Stimulated activated CD8-positive, alpha-beta memory T cell treated with anti-CD3 and anti-CD28 coated beads, Interleukin-15, amount 100 ng/mL, for 48 hours (primary cell): Measurements from ENCODE around the gene CABP1.
"Not testable (repeated sequence)": the region's sequence is repeated elsewhere in the genome, so short reads cannot be mapped to it uniquely, and the experiment has no call there.

ENCODE experiments used
- DNase-seq, 2 donors: peaks; one replicate each; pipeline ENCODE4 v3.0.0-alpha.2; 2020; ENCODE audit warnings: low read depth in 2 of 2

CABP1 gene

GRCh38 chr12:120668091-120668867, 27.9 kb downstream of the CABP1 start:
- no peak for DNase-seq

DNA sequence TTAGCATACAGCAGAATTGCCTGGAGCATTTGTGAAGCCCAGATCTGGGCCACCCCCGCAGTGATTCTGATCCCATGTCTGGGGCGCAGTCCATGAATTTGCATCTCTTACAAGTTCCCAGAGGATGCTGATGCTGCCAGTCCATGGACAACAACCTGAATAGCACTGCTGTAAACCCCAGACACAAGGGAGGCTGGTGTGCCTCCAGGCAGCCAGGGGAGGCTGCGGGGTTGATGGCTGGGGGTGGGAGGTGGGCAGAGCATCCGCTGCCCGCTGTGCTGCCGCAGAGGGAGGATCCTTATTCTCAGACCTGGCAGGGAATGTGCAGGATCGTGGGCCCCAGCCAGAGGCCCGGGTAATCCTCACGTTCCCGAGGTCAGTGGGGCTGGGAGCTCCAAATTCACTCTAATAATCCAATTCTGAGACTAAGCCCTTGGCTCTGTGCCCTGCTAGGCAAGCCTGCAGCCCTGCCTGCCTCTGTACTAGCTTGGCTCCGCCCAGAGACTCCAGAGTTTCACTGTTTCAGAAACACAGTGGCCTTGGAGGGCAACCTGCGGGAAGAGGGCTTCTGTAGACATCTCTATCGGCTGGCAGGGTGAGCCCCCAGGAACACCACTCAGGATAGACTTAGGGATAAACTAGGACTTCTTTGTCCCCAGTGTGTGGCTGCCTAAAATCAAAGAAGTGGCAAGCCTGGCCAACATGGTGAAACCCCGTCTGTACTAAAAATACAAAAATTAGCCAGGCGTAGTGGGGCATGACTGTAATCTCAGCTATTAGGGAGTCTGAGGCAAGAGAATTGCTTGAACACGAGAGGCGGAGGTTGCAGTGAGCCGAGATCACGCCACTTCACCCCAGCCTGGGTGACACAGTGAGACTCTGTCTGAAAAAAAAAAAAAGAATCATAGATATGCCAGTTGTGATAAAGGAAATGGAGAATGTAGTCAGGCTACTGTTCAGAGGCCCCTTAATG, 28.7 kb downstream of the CABP1 start:
- DNase-seq: no peak

GRCh38 chr12:120670237-120670636, 29.8 kb downstream of the CABP1 start:
- not testable (repeated sequence) for DNase-seq

DNA sequence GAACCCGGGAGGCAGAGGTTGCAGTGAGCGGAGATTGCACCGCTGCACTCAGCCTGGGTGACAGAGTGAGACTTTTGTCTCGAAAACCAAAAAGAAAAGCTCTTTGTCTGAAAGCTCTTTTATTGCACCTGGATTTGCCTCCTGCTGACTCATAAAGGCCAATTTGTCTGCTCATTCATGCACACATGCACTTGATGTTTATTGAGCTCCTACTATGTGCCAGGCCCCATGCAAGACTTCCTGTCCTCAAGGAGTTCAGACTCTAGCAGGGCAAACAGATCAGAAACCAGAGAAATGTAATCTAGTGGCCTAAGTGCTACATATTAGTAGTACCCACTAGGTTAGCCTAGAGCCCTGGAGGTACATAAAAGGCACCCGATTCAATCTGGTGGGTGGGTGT, 30.2 kb downstream of the CABP1 start:
- no peak for DNase-seq

GRCh38 chr12:120674097-120674636, 33.7 kb downstream of the CABP1 start:
- no peak for DNase-seq

GRCh38 chr12:120677765-120678473, 37.5 kb downstream of the CABP1 start:
- peak in 1 of 2 donors; percentile 20 for DNase-seq

DNA sequence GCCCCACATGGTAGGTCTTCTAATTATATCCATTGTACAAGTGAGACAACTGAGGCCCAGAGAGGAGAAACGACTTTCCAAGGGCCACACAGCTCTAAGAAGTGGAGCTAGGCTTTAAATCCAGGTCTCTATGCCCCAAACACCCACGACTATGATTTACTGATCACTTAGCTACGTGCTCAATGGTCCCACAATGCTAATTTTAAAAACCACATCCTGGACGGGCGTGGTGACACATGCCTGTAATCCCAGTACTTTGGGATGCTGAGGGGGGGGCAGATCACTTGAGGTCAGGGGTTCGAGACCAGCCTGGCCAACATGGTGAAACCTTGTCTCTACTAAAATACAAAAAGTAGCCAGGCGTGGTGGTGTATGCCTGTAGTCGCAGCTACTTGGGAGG, 38.1 kb downstream of the CABP1 start:
- peak in 1 of 2 donors; percentile 3 for DNase-seq

DNA sequence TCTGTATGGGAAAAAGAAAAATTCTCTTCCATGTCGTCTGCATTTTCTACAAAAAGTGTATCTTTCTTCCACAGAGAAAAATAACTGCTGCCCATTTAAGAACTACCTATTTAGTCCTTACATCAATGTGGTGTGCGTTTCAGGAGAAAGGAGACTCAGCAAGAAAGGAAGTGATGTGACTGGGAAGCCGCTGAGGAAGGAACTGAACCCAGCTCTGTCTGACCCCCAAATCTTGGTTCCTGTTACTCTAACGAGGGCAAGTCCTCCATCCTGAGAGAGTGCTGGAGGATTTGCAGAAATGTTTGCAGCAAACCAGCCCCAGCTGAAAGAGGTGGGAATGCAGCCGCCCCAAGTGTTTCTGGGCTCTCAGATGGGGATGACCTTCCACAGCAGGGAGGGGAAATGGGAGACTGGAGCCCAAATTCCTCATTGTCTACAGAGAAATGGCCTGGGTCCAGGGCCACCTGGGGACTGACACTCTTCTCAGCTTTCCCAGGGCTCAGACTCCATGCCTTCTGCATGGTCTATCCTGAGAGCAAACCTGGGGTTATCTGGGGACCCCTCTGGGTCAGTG, 39.8 kb downstream of the CABP1 start:
- no peak for DNase-seq

DNA sequence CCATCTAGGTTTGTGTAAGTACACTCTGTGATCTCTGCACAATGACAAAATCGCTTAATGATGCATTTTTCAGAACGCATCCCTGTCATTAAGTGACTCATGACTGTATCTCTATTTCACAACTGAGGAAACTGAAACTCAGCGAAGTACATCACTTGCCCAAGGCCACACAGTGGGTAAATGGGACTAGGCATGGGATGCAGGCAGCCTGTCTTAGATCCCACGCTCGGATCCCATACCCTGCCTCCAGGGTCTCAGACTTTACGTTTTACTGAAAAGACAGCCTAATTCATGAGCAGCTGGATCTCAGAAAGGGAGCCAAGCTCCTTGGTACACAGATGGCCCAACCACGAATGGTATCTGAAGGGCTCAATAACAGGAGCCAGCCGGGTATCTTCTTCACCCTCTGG, 44.1 kb downstream of the CABP1 start:
- no peak for DNase-seq

GRCh38 chr12:120685522-120685921, 45.1 kb downstream of the CABP1 start:
- DNase-seq: no peak

GRCh38 chr12:120686151-120686689, 45.8 kb downstream of the CABP1 start:
- peak; percentile 96 to 97 for DNase-seq

- DNase-seq: peak; percentile 99
Measured at GRCh38 chr12:120686690-120687577, 46.5 kb downstream of the CABP1 start, which contains the start of gene MLEC. MLEC (plus strand) TSS chr12:120687149; CDS start chr12:120687297, 148 bp downstream.

DNA sequence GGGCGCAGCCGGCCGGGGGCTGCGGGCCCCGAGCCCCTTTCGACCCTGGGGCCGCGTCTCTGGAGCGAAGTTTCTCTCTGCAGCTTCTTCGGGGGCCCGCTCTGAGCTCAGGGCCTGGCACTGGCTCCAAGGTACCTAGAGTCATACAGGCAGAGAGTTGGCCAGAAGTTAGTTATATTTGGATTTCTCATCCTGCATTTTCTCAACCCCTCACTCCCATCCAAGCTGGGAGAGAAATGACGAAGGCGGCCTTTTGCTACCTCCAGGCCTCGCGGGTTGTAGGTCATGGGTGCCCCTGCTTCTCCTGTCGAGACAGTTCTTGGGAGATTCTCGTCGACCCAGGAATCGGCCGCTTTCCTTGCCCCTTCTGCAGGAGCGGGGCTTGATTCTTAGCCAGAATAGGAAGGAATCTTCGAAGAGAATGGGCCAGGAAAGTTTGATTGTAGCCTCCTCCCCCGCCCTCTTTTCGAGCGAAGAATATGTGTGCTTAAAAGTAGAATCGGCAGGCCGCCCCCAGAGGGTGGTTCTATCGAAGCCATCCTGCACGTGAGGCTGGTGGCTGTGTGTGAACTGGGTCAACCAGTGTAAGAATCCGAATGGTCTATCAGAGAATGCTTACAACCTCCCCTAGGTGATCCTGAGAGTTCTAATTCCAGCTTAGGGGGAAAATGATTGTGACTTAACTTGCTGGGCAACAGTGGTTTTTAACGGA, 47.3 kb downstream of the CABP1 start:
- no peak for DNase-seq

- no peak for DNase-seq
Measured at GRCh38 chr12:120688527-120689071, 48.2 kb downstream of the CABP1 start.

- no peak for DNase-seq
Measured at GRCh38 chr12:120689397-120690082, 49.1 kb downstream of the CABP1 start.

GRCh38 chr12:120690083-120690450, 49.6 kb downstream of the CABP1 start:
- DNase-seq: no peak

DNA sequence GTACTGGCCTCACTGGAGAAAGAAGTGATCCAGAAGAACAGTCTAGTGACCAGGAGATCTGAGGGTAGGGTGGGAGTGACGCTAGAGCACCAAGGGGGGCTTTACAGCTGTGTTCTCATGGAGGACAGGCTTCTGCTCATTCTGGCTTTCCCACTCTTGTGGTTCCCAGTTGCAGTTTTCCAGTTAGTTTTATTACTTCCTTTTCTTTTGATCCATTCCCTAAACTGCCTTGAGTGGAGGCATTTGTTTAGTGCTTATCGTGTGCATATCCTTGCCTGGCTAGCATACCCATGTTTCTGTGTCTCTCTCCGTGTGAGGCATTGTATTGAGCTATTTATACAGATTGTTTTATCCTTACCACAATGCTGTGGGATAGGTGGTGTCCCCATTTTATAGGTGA, 50.6 kb downstream of the CABP1 start:
- no peak for DNase-seq

DNA sequence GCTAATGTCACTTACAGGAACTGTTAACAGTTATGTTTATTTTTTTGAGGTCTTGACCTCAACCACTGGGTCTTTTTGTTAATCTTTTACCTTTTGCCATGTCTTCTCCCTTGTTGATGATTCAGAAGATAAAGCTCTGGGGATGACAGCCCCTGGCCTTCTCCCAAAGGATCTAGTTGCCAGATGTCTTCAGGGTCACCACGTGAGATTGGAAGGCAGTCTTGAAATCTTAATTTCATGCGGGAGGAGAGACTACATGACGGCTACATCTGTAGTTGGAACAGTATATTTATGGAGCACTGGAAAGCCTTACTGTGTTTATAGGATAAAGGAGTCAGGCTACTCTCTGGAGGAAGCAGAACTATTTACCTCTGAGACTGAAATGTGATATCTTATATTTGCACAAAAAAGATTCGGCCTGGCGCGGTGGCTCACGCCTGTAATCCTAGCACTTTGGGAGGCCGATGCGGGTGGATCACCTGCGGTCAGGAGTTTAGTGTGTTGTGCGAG, 52.2 kb downstream of the CABP1 start:
- no peak for DNase-seq
